HepG2 (cell line): Measurements from ENCODE around the gene RAPGEFL1. TPM values are rescaled to one million over a fixed set of nuclear protein-coding genes. Genes with fewer than 3 reads are reported as not detected.

ENCODE experiments used
- CENPT ChIP-seq: sonication (generic); formaldehyde crosslinking; IDR thresholded peaks from 2 replicates; pipeline ENCODE4 v1.8.0; 2022; ENCODE audit warnings: low read depth, mild to moderate bottlenecking, moderate library complexity, missing genetic modification reagents
- FOXO4 ChIP-seq: sonication (generic); formaldehyde crosslinking; conservative IDR thresholded peaks from 2 replicates; pipeline ENCODE4 v1.8.1; 2023; ENCODE audit warnings: missing genetic modification reagents
- HOXA3 ChIP-seq: sonication (generic); formaldehyde crosslinking; IDR thresholded peaks from 2 replicates; pipeline ENCODE4 v1.5.0; 2020; ENCODE audit warnings: missing genetic modification reagents
- IRX3 ChIP-seq: sonication (generic); formaldehyde crosslinking; IDR thresholded peaks from 2 replicates; pipeline ENCODE4 v1.8.1; 2023; ENCODE audit warnings: mild to moderate bottlenecking, low read depth, missing genetic modification reagents, borderline replicate concordance
- PHF5A ChIP-seq: IDR thresholded peaks from one replicate; pipeline ENCODE4 v1.6.1; 2018; ENCODE audit warnings: low read depth, missing genetic modification reagents; ENCODE audit not compliant: unreplicated experiment
- THAP9 ChIP-seq: sonication (generic); formaldehyde crosslinking; IDR thresholded peaks from 2 replicates; pipeline ENCODE4; 2020; ENCODE audit warnings: missing genetic modification reagents, mild to moderate bottlenecking, borderline replicate concordance
- ZBTB7B ChIP-seq: sonication (generic); formaldehyde crosslinking; IDR thresholded peaks from 2 replicates; pipeline ENCODE4 v1.4.0; 2020; ENCODE audit warnings: missing genetic modification reagents
- ZMYM4 ChIP-seq: sonication (generic); formaldehyde crosslinking; IDR thresholded peaks from 2 replicates; pipeline ENCODE4 v1.8.1; 2023; ENCODE audit warnings: mild to moderate bottlenecking, missing genetic modification reagents
- ZNF180 ChIP-seq: sonication (generic); formaldehyde crosslinking; IDR thresholded peaks from 2 replicates; pipeline ENCODE4 v1.4.0; 2020; ENCODE audit warnings: low read depth, missing genetic modification reagents, borderline replicate concordance
- ZNF20 ChIP-seq: sonication (generic); formaldehyde crosslinking; IDR thresholded peaks from 2 replicates; pipeline ENCODE4 v1.4.0; 2020; ENCODE audit warnings: mild to moderate bottlenecking, moderate library complexity, missing genetic modification reagents
- ZNF235 ChIP-seq: sonication (generic); formaldehyde crosslinking; IDR thresholded peaks from 2 replicates; pipeline ENCODE4 v1.8.1; 2023; ENCODE audit warnings: mild to moderate bottlenecking, missing genetic modification reagents, borderline replicate concordance
- ZNF30 ChIP-seq: sonication (generic); formaldehyde crosslinking; IDR thresholded peaks from 2 replicates; pipeline ENCODE4 v1.5.0; 2020; ENCODE audit warnings: mild to moderate bottlenecking, missing genetic modification reagents
- ZNF331 ChIP-seq: sonication (generic); formaldehyde crosslinking; IDR thresholded peaks from 2 replicates; pipeline ENCODE4 v1.4.0; 2020; ENCODE audit warnings: missing genetic modification reagents
- ZNF354B ChIP-seq: sonication (generic); formaldehyde crosslinking; IDR thresholded peaks from 2 replicates; pipeline ENCODE4 v1.8.0; 2022; ENCODE audit warnings: mild to moderate bottlenecking, missing genetic modification reagents
- ZNF512B ChIP-seq: sonication (generic); formaldehyde crosslinking; IDR thresholded peaks from 2 replicates; pipeline ENCODE4 v1.5.1; 2020; ENCODE audit warnings: missing genetic modification reagents, mild to moderate bottlenecking, borderline replicate concordance
- ZNF782 ChIP-seq: sonication (generic); formaldehyde crosslinking; IDR thresholded peaks from 2 replicates; pipeline ENCODE4 v1.4.0; 2020; ENCODE audit warnings: missing genetic modification reagents, mild to moderate bottlenecking, borderline replicate concordance
- polyA plus RNA-seq, 8 experiments: library from polyadenylated mRNA; depleted of rRNA in 3 of 8; stranded (reverse) in 7 of 8; unstranded in 1 of 8; fragments of >200 nt; fragmentation: Illumina TruSeq in 4 of 8; extraction: Trizol in 4 of 8; gene quantifications; 2 replicates each; pipeline versions ENCODE4 v1.2.1 to v1.2.3, GENCODE V29; 2011 to 2016; ENCODE audit warnings: low read depth in 4 of 8, missing spikeins in 1 of 8, mixed read lengths in 1 of 8; ENCODE audit not compliant: insufficient read depth in 1 of 8
- total RNA-seq, 5 experiments: library from RNA; depleted of rRNA; stranded (reverse); fragments of >200 nt; fragmentation: Illumina TruSeq; extraction: Trizol; gene quantifications; 2 replicates each; pipeline ENCODE4 v1.2.3, GENCODE V29; 2016; ENCODE audit warnings: low read depth in 1 of 5
- TF ChIP-seq, protein P1 (sequence below): sonication (generic); formaldehyde crosslinking; IDR thresholded peaks from 2 replicates; pipeline ENCODE4 v1.4.0; 2020; ENCODE audit warnings: missing genetic modification reagents, borderline replicate concordance

RAPGEFL1 gene
- total and polyA plus RNA-seq, 2 of the 13 experiments (the other 11 are each of a cell fraction or from before 2014, with no cell fraction given), result 4.5 to 7.8 TPM

DNA sequence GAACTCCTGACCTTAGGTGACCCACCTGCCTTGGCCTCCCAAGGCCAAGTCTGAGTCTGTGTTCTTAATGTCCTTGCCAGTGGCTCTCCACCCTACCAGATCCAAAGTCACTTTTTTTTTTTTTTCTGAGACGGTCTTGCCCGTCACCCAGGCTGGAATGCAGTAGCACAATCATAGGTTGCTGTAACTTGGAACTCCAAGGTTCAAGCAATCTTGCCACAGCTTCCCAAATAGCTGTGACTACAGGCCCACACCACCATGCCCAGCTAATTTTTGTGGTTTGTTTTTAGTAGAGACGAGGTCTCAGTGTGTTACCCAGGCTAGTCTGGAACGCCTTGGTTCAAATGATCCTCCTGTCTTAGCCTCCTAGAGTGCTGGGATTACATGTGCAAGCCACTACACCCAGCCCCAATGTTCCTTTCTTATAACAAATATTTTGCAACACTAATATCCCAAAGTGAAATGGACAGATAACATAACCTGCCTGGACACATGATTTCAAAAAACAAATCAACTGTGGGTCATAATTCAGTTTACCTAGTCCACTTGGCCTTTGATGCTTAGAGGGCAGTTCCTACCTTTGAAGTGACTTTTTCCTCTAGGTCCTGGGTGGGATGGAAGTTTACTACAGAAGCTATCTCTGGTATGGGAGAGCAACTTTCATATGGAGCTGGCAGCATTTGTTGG lies 4.0 kb upstream of the RAPGEFL1 start (continued):
- TF ChIP-seq IRX3 (CRISPR knock-in tag) (no peak), ZNF782 (CRISPR knock-in tag) (no peak), ZBTB7B (CRISPR knock-in tag) (peak; percentile 66), THAP9 (CRISPR knock-in tag) (no peak), ZMYM4 (CRISPR knock-in tag) (no peak), PHF5A (no peak), ZNF30 (no peak), CENPT (CRISPR knock-in tag) (no peak), ZNF20 (CRISPR knock-in tag) (no peak), ZNF512B (CRISPR knock-in tag) (no peak), ZNF331 (CRISPR knock-in tag) (peak; percentile 49; the same call in 1 of the 2 replicates), ZNF180 (no peak), FOXO4 (CRISPR knock-in tag) (no peak), ZNF354B (CRISPR knock-in tag) (no peak), HOXA3 (CRISPR knock-in tag) (peak; percentile 47; the same call in 1 of the 2 replicates), ZNF235 (CRISPR knock-in tag) (no peak)
- TF ChIP-seq, protein P1, sequence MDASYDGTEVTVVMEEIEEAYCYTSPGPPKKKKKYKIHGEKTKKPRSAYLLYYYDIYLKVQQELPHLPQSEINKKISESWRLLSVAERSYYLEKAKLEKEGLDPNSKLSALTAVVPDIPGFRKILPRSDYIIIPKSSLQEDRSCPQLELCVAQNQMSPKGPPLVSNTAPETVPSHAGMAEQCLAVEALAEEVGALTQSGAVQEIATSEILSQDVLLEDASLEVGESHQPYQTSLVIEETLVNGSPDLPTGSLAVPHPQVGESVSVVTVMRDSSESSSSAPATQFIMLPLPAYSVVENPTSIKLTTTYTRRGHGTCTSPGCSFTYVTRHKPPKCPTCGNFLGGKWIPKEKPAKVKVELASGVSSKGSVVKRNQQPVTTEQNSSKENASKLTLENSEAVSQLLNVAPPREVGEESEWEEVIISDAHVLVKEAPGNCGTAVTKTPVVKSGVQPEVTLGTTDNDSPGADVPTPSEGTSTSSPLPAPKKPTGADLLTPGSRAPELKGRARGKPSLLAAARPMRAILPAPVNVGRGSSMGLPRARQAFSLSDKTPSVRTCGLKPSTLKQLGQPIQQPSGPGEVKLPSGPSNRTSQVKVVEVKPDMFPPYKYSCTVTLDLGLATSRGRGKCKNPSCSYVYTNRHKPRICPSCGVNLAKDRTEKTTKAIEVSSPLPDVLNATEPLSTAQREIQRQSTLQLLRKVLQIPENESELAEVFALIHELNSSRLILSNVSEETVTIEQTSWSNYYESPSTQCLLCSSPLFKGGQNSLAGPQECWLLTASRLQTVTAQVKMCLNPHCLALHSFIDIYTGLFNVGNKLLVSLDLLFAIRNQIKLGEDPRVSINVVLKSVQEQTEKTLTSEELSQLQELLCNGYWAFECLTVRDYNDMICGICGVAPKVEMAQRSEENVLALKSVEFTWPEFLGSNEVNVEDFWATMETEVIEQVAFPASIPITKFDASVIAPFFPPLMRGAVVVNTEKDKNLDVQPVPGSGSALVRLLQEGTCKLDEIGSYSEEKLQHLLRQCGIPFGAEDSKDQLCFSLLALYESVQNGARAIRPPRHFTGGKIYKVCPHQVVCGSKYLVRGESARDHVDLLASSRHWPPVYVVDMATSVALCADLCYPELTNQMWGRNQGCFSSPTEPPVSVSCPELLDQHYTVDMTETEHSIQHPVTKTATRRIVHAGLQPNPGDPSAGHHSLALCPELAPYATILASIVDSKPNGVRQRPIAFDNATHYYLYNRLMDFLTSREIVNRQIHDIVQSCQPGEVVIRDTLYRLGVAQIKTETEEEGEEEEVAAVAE, result peak; percentile 74; the same call in 1 of the 2 replicates
